Neural cell (in vitro differentiated cells): ENCODE measurements around the gene MALRD1.

ENCODE experiments used
- CTCF ChIP-seq: fragments of 450-650 bp; IDR thresholded peaks from 2 replicates; pipeline ENCODE4 v1.5.1; 2014; ENCODE audit warnings: antibody characterized with exemption, mild to moderate bottlenecking, moderate library complexity; ENCODE audit not compliant: poor library complexity, severe bottlenecking
- EP300 ChIP-seq: fragments of 450-650 bp; conservative IDR thresholded peaks from 2 replicates; pipeline ENCODE4 v1.6.1; 2014; ENCODE audit warnings: antibody characterized with exemption, mild to moderate bottlenecking, moderate library complexity; ENCODE audit not compliant: poor library complexity, severe bottlenecking
- EZH2 ChIP-seq: fragments of 200-600, 300-800 bp; shearing (Covaris generic), sonication (generic); IDR thresholded peaks from 2 replicates; pipeline ENCODE4 v1.6.1; 2014; ENCODE audit warnings: antibody characterized with exemption, low read length, borderline replicate concordance, mild to moderate bottlenecking; ENCODE audit not compliant: insufficient read depth, poor library complexity, severe bottlenecking
- MXI1 ChIP-seq: fragments of 450-650 bp; conservative IDR thresholded peaks from 2 replicates; pipeline ENCODE4 v1.6.1; 2014; ENCODE audit warnings: antibody characterized with exemption, mild to moderate bottlenecking; ENCODE audit not compliant: poor library complexity, severe bottlenecking
- POLR2AphosphoS5 ChIP-seq: IDR thresholded peaks from 2 replicates; pipeline ENCODE4 v1.6.1; 2012
- RAD21 ChIP-seq: fragments of 450-650 bp; conservative IDR thresholded peaks from 2 replicates; pipeline ENCODE4 v1.6.1; 2014; ENCODE audit warnings: antibody characterized with exemption, mild to moderate bottlenecking, moderate library complexity
- REST ChIP-seq: IDR thresholded peaks from 2 replicates; pipeline ENCODE4 v1.6.1; 2012; ENCODE audit warnings: borderline replicate concordance
- TAF1 ChIP-seq: IDR thresholded peaks from 2 replicates; pipeline ENCODE4 v1.6.1; 2012; ENCODE audit warnings: low read depth

GRCh38 chr10:19212590-19212989 is 164.0 kb downstream of the MALRD1 start:
- no peak for TF ChIP-seq CTCF
- TF ChIP-seq RAD21, result no peak
- no peak for TF ChIP-seq MXI1
- no peak for TF ChIP-seq EP300
- TF ChIP-seq POLR2AphosphoS5, result no peak
- TF ChIP-seq REST, result no peak
- no peak for TF ChIP-seq TAF1
- no peak for TF ChIP-seq EZH2
